GM23248 (cell line): ENCODE results near the gene FOXF2. TPM values are rescaled to one million over a fixed set of nuclear protein-coding genes. Genes with fewer than 3 reads are reported as not detected.

Experiments
- DNase-seq: peaks from one replicate; pipeline ENCODE4 v3.0.0-alpha.2; 2015
- H2AFZ ChIP-seq: fragments of 200-600 bp; sonication (generic); 2 replicates; pipeline ENCODE4 v1.6.1; 2016; ENCODE audit warnings: antibody characterized with exemption
- H3F3A ChIP-seq: fragments of 200-600 bp; sonication (generic); 2 replicates; pipeline ENCODE4 v1.6.1; 2016; ENCODE audit warnings: mild to moderate bottlenecking, antibody characterized with exemption, mixed run types; ENCODE audit not compliant: insufficient read depth
- H3K27ac ChIP-seq: fragments of 200-600 bp; sonication (generic); 2 replicates; pipeline ENCODE4 v1.5.1; 2016; ENCODE audit warnings: mild to moderate bottlenecking
- H3K27me3 ChIP-seq: fragments of 200-600 bp; sonication (generic); replicated peaks from 2 replicates; pipeline ENCODE4 v1.6.1; 2016; ENCODE audit warnings: mild to moderate bottlenecking; ENCODE audit not compliant: insufficient read depth
- H3K36me3 ChIP-seq: fragments of 200-600 bp; sonication (generic); 2 replicates; pipeline ENCODE4 v1.6.1; 2016; ENCODE audit warnings: low read depth, mild to moderate bottlenecking
- H3K4me1 ChIP-seq: fragments of 200-600 bp; sonication (generic); 2 replicates; pipeline ENCODE4 v1.6.1; 2016; ENCODE audit warnings: mild to moderate bottlenecking; ENCODE audit not compliant: insufficient read depth
- H3K4me2 ChIP-seq: fragments of 200-600 bp; sonication (generic); one replicate; pipeline ENCODE4 v1.6.1; 2016; ENCODE audit warnings: mild to moderate bottlenecking; ENCODE audit not compliant: unreplicated experiment
- H3K4me3 ChIP-seq: fragments of 200-600 bp; sonication (generic); 2 replicates; pipeline ENCODE4 v1.5.1; 2016; ENCODE audit warnings: mild to moderate bottlenecking
- H3K79me2 ChIP-seq: fragments of 200-600 bp; sonication (generic); 2 replicates; pipeline ENCODE4 v1.6.1; 2016; ENCODE audit warnings: mild to moderate bottlenecking; ENCODE audit not compliant: insufficient read depth
- H3K9ac ChIP-seq: fragments of 200-600 bp; sonication (generic); 2 replicates; pipeline ENCODE4 v1.6.1; 2016; ENCODE audit warnings: mild to moderate bottlenecking
- H3K9me2 ChIP-seq: fragments of 200-600 bp; sonication (generic); 2 replicates; pipeline ENCODE4 v1.6.1; 2016; ENCODE audit warnings: mixed run types, mild to moderate bottlenecking, moderate library complexity; ENCODE audit not compliant: insufficient read depth
- H3K9me3 ChIP-seq: fragments of 200-600 bp; sonication (generic); one replicate; pipeline ENCODE4 v1.6.1; 2017; ENCODE audit warnings: low read depth
- H4K20me1 ChIP-seq: fragments of 200-600 bp; sonication (generic); 2 replicates; pipeline ENCODE4 v1.6.0; 2016; ENCODE audit not compliant: insufficient read depth
- EZH2 ChIP-seq: fragments of 200-600 bp; sonication (generic); IDR thresholded peaks from 2 replicates; pipeline ENCODE4 v1.6.1; 2018; ENCODE audit warnings: antibody characterized with exemption, mild to moderate bottlenecking; ENCODE audit not compliant: insufficient read depth, poor library complexity, severe bottlenecking
- EZH2phosphoT487 ChIP-seq: fragments of 200-600 bp; sonication (generic); IDR thresholded peaks from 2 replicates; pipeline ENCODE4 v1.6.1; 2018; ENCODE audit warnings: antibody characterized with exemption, moderate library complexity, mild to moderate bottlenecking, low read depth; ENCODE audit not compliant: insufficient read depth
- WGBS, 2 experiments: methylation state at CpG; one replicate each; pipeline ENCODE4 v1.1.6; 2015 to 2017; ENCODE audit warnings: low lambda C conversion rate in 2 of 2, low coverage in 1 of 2; ENCODE audit errors: missing lambda C conversion rate in 2 of 2; 5-methylcytosine and 5-hydroxymethylcytosine counted together
- in situ Hi-C: fragments of 300-500 bp; cut with MboI; formaldehyde crosslinking; loops from 2 replicates; pipeline ENCODE4 v1.15.0; 2020
- polyA plus RNA-seq: library from polyadenylated mRNA; unstranded; fragments of >200 nt; fragmentation: Nextera tagmentation; extraction: Ambion mirVana; gene quantifications from 2 replicates; pipeline ENCODE4 v1.2.1, GENCODE V29; 2016
- total RNA-seq: library from RNA; depleted of rRNA; stranded (reverse); fragments of >200 nt; shearing (Covaris generic); gene quantifications from 2 replicates; pipeline ENCODE4 v1.2.3, GENCODE V29; 2014

FOXF2 gene
- total and polyA plus RNA-seq, 2 experiments from 2014 or later, result 2.7 to 8.3 TPM

GRCh38 chr6:1436334-1437306 lies 47.2 kb downstream of the FOXF2 start:
- Histone ChIP-seq H3K9me3 (no peaks in the 10 kb centered on the region), H3K36me3 (no peaks in the 10 kb centered on the region), H3K4me3 (no peak overlapping the region), H3K4me1 (no peaks in the 10 kb centered on the region), H4K20me1 (no peaks in the 10 kb centered on the region), H3K79me2 (no peaks in the 10 kb centered on the region), H3K9me2 (no peaks in the 10 kb centered on the region), H3K27me3 (peaks cover 7% of the 10 kb centered on the region; the same call in 1 of the 2 replicates), H3K4me2 (peak overlapping the region; percentile 41), H3K27ac (no peak overlapping the region), H2AFZ (peak overlapping the region; percentile 50; the same call in 1 of the 2 replicates), H3K9ac (no peak overlapping the region), H3F3A (no peaks in the 10 kb centered on the region)
- in situ Hi-C loops, result no loop called here
- 20 to 24% methylated on average over 18 of the region's 18 CpGs for WGBS, 2 experiments
- TF ChIP-seq EZH2phosphoT487 (no peak), EZH2 (no peak)
- peak; percentile 78 for DNase-seq

DNA sequence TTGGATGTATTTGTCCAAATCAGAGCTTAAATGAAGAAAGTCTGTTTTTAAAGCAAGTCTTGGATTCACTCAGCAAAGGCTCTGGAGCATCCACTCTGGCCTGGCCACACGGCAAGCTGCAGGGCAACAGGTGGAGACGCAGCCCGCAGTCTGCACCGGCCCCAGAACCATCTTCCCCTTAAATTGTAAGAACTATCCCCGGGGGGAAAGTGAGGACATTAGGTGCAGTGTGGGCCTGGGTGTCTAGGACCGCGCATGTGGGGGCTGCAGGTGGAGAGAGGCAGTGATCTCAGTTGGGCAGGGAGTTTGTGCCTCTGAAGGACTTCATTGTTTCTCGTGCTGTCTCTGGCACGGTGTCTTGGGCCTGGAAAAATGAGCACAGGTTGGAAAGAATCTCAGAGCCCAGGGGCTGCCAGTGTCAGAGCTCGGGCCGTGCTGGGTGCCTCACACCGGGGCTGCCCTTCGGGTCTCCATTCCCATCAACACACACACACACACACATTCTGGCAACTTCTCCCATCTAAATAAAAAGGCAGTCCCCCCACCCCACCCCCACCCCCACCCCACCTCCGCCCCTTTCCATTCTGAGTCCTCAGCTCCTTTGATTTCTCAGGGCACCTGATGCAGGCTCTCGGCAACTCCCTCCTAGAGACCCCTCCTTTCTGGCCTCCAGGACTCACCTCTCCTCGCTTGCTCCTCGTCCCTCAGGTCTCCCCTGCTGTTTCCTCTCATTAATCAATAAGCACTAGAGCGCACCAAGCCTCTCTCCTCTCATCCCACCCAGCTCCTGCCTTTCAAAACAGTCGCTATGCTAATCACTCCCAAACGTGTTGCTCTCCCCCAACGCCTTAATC lies 48.4 kb downstream of the FOXF2 start:
- H3K4me3 ChIP-seq, result no peak overlapping the region
- no peak overlapping the region for H3K9ac ChIP-seq
- H3F3A ChIP-seq, result no peaks in the 10 kb centered on the region
- H3K79me2 ChIP-seq, result no peaks in the 10 kb centered on the region
- in situ Hi-C loops, result no loop called here
- 62 to 64% methylated on average over 18 to 19 of the region's 21 CpGs for WGBS, 2 experiments
- H2AFZ ChIP-seq, result no peak overlapping the region
- no peak overlapping the region for H3K4me2 ChIP-seq
- H3K9me3 ChIP-seq, result no peaks in the 10 kb centered on the region
- H3K27ac ChIP-seq, result no peak overlapping the region
- H4K20me1 ChIP-seq, result no peaks in the 10 kb centered on the region
- no peaks in the 10 kb centered on the region for H3K4me1 ChIP-seq
- DNase-seq, result no peak
- H3K36me3 ChIP-seq, result no peaks in the 10 kb centered on the region
- no peaks in the 10 kb centered on the region for H3K9me2 ChIP-seq
- no peak for TF ChIP-seq EZH2phosphoT487
- no peak for TF ChIP-seq EZH2
- H3K27me3 ChIP-seq, result peaks cover 7% of the 10 kb centered on the region; the same call in 1 of the 2 replicates

DNA sequence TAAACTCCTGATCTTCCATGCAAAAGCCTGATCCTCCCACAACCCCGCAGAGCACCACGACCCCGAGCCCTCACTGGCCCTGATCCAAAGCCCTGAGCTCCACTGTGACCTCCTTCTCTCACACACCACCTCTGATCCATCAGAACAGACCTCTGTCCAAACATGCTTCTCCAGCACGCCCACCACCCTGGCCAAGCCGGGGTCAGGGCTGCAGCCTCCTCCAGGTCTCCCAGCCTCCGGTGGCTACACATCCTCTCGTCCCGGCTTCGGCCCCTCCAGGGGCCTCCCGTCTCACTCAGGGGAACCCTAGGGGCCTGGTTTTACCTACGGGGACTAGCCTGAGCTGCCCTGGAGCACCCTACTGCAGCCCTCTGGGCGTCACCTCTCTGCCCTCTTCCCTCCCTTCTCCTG lies 49.1 kb downstream of the FOXF2 start:
- TF ChIP-seq EZH2, result no peak
- no peak for TF ChIP-seq EZH2phosphoT487
- no peak overlapping the region for H3K9ac ChIP-seq
- peaks cover 7% of the 10 kb centered on the region; the same call in 1 of the 2 replicates for H3K27me3 ChIP-seq
- H3K4me1 ChIP-seq, result no peaks in the 10 kb centered on the region
- DNase-seq, result no peak
- H3K79me2 ChIP-seq, result no peaks in the 10 kb centered on the region
- H3K36me3 ChIP-seq, result no peaks in the 10 kb centered on the region
- no peak overlapping the region for H3K27ac ChIP-seq
- no peak overlapping the region for H3K4me3 ChIP-seq
- H3K4me2 ChIP-seq, result no peak overlapping the region
- in situ Hi-C loops, result no loop called here
- H3K9me3 ChIP-seq, result no peaks in the 10 kb centered on the region
- H4K20me1 ChIP-seq, result no peaks in the 10 kb centered on the region
- WGBS, 2 experiments, result 67 to 69% methylated on average over 11 to 12 of the region's 12 CpGs
- no peaks in the 10 kb centered on the region for H3K9me2 ChIP-seq
- H3F3A ChIP-seq, result no peaks in the 10 kb centered on the region
- no peak overlapping the region for H2AFZ ChIP-seq

- no peak for DNase-seq
- Histone ChIP-seq H3K36me3 (no peaks in the 10 kb centered on the region), H3K9me3 (no peaks in the 10 kb centered on the region), H3K4me2 (no peak overlapping the region), H3K4me3 (no peak overlapping the region), H3K9me2 (no peaks in the 10 kb centered on the region), H3F3A (no peaks in the 10 kb centered on the region), H3K79me2 (no peaks in the 10 kb centered on the region), H4K20me1 (no peaks in the 10 kb centered on the region), H3K4me1 (no peaks in the 10 kb centered on the region), H3K9ac (no peak overlapping the region), H3K27me3 (peaks cover 7% of the 10 kb centered on the region; the same call in 1 of the 2 replicates), H3K27ac (no peak overlapping the region), H2AFZ (no peak overlapping the region)
- in situ Hi-C loops, result no loop called here
- TF ChIP-seq EZH2phosphoT487 (no peak), EZH2 (no peak)
- WGBS, 2 experiments, result 82 to 85% methylated on average over 10 of the region's 10 CpGs
Measured at GRCh38 chr6:1439349-1439748, 50.0 kb downstream of the FOXF2 start.
